ENCODE results near the gene JADE2.

Gene JADE2

GRCh38 chr5:134517553-134517952, 7.9 kb upstream of the JADE2 start:
- H3K4me3 Mint-ChIP-seq, result no peak overlapping the region
- DNase-seq (ENCODE audit: low spot score in 2 of 2) (no peak), ATAC-seq (ENCODE audit: low read depth) (no peak)
- H3K27ac Mint-ChIP-seq, result no peak overlapping the region
- peaks cover 9% of the 10 kb centered on the region for H3K4me1 Mint-ChIP-seq
- no peaks in the 10 kb centered on the region for H3K9me3 Mint-ChIP-seq
- no peaks in the 10 kb centered on the region for H3K27me3 Mint-ChIP-seq
- H3K36me3 Mint-ChIP-seq, result no peaks in the 10 kb centered on the region

GRCh38 chr5:134519989-134520388, 5.5 kb upstream of the JADE2 start:
- no peak overlapping the region for H3K27ac Mint-ChIP-seq
- no peaks in the 10 kb centered on the region for H3K36me3 Mint-ChIP-seq
- no peaks in the 10 kb centered on the region for H3K27me3 Mint-ChIP-seq
- DNase-seq (ENCODE audit: low spot score in 2 of 2), result no peak
- peaks cover 12% of the 10 kb centered on the region for H3K4me1 Mint-ChIP-seq
- ATAC-seq (ENCODE audit: low read depth), result no peak
- H3K9me3 Mint-ChIP-seq, result no peaks in the 10 kb centered on the region
- no peak overlapping the region for H3K4me3 Mint-ChIP-seq

GRCh38 chr5:134521841-134522240, 3.6 kb upstream of the JADE2 start:
- no peak for ATAC-seq (ENCODE audit: low read depth)
- Mint-ChIP-seq H3K4me1 (peaks cover 12% of the 10 kb centered on the region), H3K36me3 (no peaks in the 10 kb centered on the region), H3K27me3 (no peaks in the 10 kb centered on the region), H3K27ac (no peak overlapping the region), H3K4me3 (no peak overlapping the region), H3K9me3 (no peaks in the 10 kb centered on the region)
- no peak for DNase-seq (ENCODE audit: low spot score in 2 of 2)

- H3K27ac Mint-ChIP-seq, result peak overlapping the region; percentile 97
- no peak for ATAC-seq (ENCODE audit: low read depth)
- H3K4me3 Mint-ChIP-seq, result peak overlapping the region; percentile 97
- no peak for DNase-seq (ENCODE audit: low spot score in 2 of 2)
- no peaks in the 10 kb centered on the region for H3K36me3 Mint-ChIP-seq
- H3K9me3 Mint-ChIP-seq, result no peaks in the 10 kb centered on the region
- H3K27me3 Mint-ChIP-seq, result no peaks in the 10 kb centered on the region
- peaks cover 20% of the 10 kb centered on the region for H3K4me1 Mint-ChIP-seq
Observed at GRCh38 chr5:134523543-134524271, 1.8 kb upstream of the JADE2 start.

GRCh38 chr5:134524272-134524825, 1.1 kb upstream of the JADE2 start:
- peak; percentile 57 to 70 for DNase-seq (ENCODE audit: low spot score in 2 of 2)

GRCh38 chr5:134525683-134526482, 413 bp downstream of the JADE2 start:
- Mint-ChIP-seq H3K27me3 (no peaks in the 10 kb centered on the region), H3K4me3 (peak overlapping the region; percentile 97), H3K36me3 (no peaks in the 10 kb centered on the region), H3K4me1 (peaks cover 40% of the 10 kb centered on the region), H3K27ac (peak overlapping the region; percentile 97), H3K9me3 (no peaks in the 10 kb centered on the region)
- ATAC-seq (ENCODE audit: low read depth) (no peak), DNase-seq (ENCODE audit: low spot score in 2 of 2) (peak; percentile 36 to 55)

More at GRCh38 chr5:134524272-134524825, 1.1 kb upstream of the JADE2 start:
- Mint-ChIP-seq H3K4me1 (peaks cover 27% of the 10 kb centered on the region), H3K27ac (peak overlapping the region; percentile 97), H3K36me3 (no peaks in the 10 kb centered on the region), H3K4me3 (peak overlapping the region; percentile 97), H3K9me3 (no peaks in the 10 kb centered on the region), H3K27me3 (no peaks in the 10 kb centered on the region)
- ATAC-seq (ENCODE audit: low read depth), result peak; percentile 15

- peak overlapping the region; percentile 97 for H3K27ac Mint-ChIP-seq
- H3K9me3 Mint-ChIP-seq, result no peaks in the 10 kb centered on the region
- no peaks in the 10 kb centered on the region for H3K27me3 Mint-ChIP-seq
- peaks cover 41% of the 10 kb centered on the region for H3K4me1 Mint-ChIP-seq
- no peaks in the 10 kb centered on the region for H3K36me3 Mint-ChIP-seq
- peak overlapping the region; percentile 97 for H3K4me3 Mint-ChIP-seq
- peak; percentile 56 to 70 for DNase-seq (ENCODE audit: low spot score in 2 of 2)
- ATAC-seq (ENCODE audit: low read depth), result peak; percentile 2
Observed at GRCh38 chr5:134526483-134527155, 1.1 kb downstream of the JADE2 start.

GRCh38 chr5:134527156-134527960, 1.9 kb downstream of the JADE2 start:
- Mint-ChIP-seq H3K9me3 (no peaks in the 10 kb centered on the region), H3K4me1 (peaks cover 41% of the 10 kb centered on the region), H3K27me3 (no peaks in the 10 kb centered on the region), H3K27ac (peak overlapping the region; percentile 97), H3K4me3 (peak overlapping the region; percentile 97), H3K36me3 (peaks cover 2% of the 10 kb centered on the region)
- ATAC-seq (ENCODE audit: low read depth) (peak; percentile 18), DNase-seq (ENCODE audit: low spot score in 2 of 2) (peak; percentile 61 to 75)

- DNase-seq (ENCODE audit: low spot score in 2 of 2) (no peak), ATAC-seq (ENCODE audit: low read depth) (no peak)
- Mint-ChIP-seq H3K27ac (peak overlapping the region; percentile 18), H3K27me3 (no peaks in the 10 kb centered on the region), H3K36me3 (peaks cover 2% of the 10 kb centered on the region), H3K4me1 (peaks cover 41% of the 10 kb centered on the region), H3K9me3 (no peaks in the 10 kb centered on the region), H3K4me3 (peak overlapping the region; percentile 97)
Observed at GRCh38 chr5:134527961-134528424, 2.5 kb downstream of the JADE2 start.

- H3K27ac Mint-ChIP-seq, result peak overlapping the region; percentile 18
- H3K4me3 Mint-ChIP-seq, result peak overlapping the region; percentile 97
- peaks cover 2% of the 10 kb centered on the region for H3K36me3 Mint-ChIP-seq
- DNase-seq (ENCODE audit: low spot score in 2 of 2) (no peak), ATAC-seq (ENCODE audit: low read depth) (no peak)
- peaks cover 42% of the 10 kb centered on the region for H3K4me1 Mint-ChIP-seq
- H3K27me3 Mint-ChIP-seq, result no peaks in the 10 kb centered on the region
- H3K9me3 Mint-ChIP-seq, result no peaks in the 10 kb centered on the region
Observed at GRCh38 chr5:134528556-134528955, 3.1 kb downstream of the JADE2 start.

- no peak for DNase-seq (ENCODE audit: low spot score in 2 of 2)
- no peak for ATAC-seq (ENCODE audit: low read depth)
- H3K27me3 Mint-ChIP-seq, result no peaks in the 10 kb centered on the region
- H3K4me1 Mint-ChIP-seq, result peaks cover 46% of the 10 kb centered on the region
- H3K9me3 Mint-ChIP-seq, result no peaks in the 10 kb centered on the region
- no peak overlapping the region for H3K27ac Mint-ChIP-seq
- no peak overlapping the region for H3K4me3 Mint-ChIP-seq
- peaks cover 2% of the 10 kb centered on the region for H3K36me3 Mint-ChIP-seq
Observed at GRCh38 chr5:134529460-134529859, 4.0 kb downstream of the JADE2 start.

- Mint-ChIP-seq H3K36me3 (peaks cover 2% of the 10 kb centered on the region), H3K4me3 (peak overlapping the region; percentile 11), H3K27ac (peak overlapping the region; percentile 71), H3K27me3 (no peaks in the 10 kb centered on the region), H3K4me1 (peaks cover 55% of the 10 kb centered on the region), H3K9me3 (no peaks in the 10 kb centered on the region)
- DNase-seq (ENCODE audit: low spot score in 2 of 2), result no peak
- ATAC-seq (ENCODE audit: low read depth), result no peak
Observed at GRCh38 chr5:134530301-134531077, 5.0 kb downstream of the JADE2 start.
